ENCODE data around the gene DNAJB7.
"Not testable (repeated sequence)": the region's sequence is repeated elsewhere in the genome, so short reads cannot be mapped to it uniquely, and the experiment has no call there.

Gene DNAJB7

GRCh38 chr22:40862013-40862412 is at the start of gene DNAJB7:
Gene DNAJB7, minus strand, starts transcription at chr22:40862113. Its CDS starts 119 bp downstream, at chr22:40861994.
- DNase-seq, result no peak

- no peak for DNase-seq
These were observed 47.0 kb upstream of the DNAJB7 start for GRCh38 chr22:40908895-40909294.

GRCh38 chr22:40904101-40904500 is 42.2 kb upstream of the DNAJB7 start:
- no peak for DNase-seq

- peak; percentile 65 for DNase-seq
These were observed 37.0 kb upstream of the DNAJB7 start for GRCh38 chr22:40898850-40899357.

GRCh38 chr22:40894417-40894816 is 32.5 kb upstream of the DNAJB7 start:
- no peak for DNase-seq

GRCh38 chr22:40890881-40891280 is 29.0 kb upstream of the DNAJB7 start:
- no peak for DNase-seq

- no peak for DNase-seq
These were observed 27.2 kb upstream of the DNAJB7 start for GRCh38 chr22:40889116-40889515.

GRCh38 chr22:40878922-40879321 is 17.0 kb upstream of the DNAJB7 start:
- DNase-seq, result no peak

- DNase-seq, result no peak
These were observed 15.6 kb upstream of the DNAJB7 start for GRCh38 chr22:40877488-40877887.

- DNase-seq, result no peak
These were observed 15.0 kb upstream of the DNAJB7 start for GRCh38 chr22:40876907-40877306.

- no peak for DNase-seq
These were observed 13.2 kb upstream of the DNAJB7 start for GRCh38 chr22:40875111-40875510.

- DNase-seq, result no peak
These were observed 12.1 kb upstream of the DNAJB7 start for GRCh38 chr22:40874016-40874415.

- not testable (repeated sequence) for DNase-seq
These were observed 6.5 kb upstream of the DNAJB7 start for GRCh38 chr22:40868379-40868778.

GRCh38 chr22:40867109-40867508 is 5.2 kb upstream of the DNAJB7 start:
- DNase-seq, result no peak

- no peak for DNase-seq
These were observed 624 bp upstream of the DNAJB7 start for GRCh38 chr22:40862537-40862936.

- no peak for DNase-seq
These were observed 4.5 kb downstream of the DNAJB7 start for GRCh38 chr22:40857309-40857855.

- DNase-seq, result peak; percentile 97
These were observed 5.2 kb downstream of the DNAJB7 start, which contains the start of the genes ST13 and XPNPEP3 for GRCh38 chr22:40856513-40857308. Gene ST13, minus strand, starts transcription at chr22:40856639. Its CDS starts 99 bp downstream, at chr22:40856540. Gene XPNPEP3, plus strand, starts transcription at chr22:40857148. Its CDS starts 34 bp downstream, at chr22:40857182.

- peak; percentile 60 for DNase-seq
These were observed 5.9 kb downstream of the DNAJB7 start for GRCh38 chr22:40855979-40856512.

GRCh38 chr22:40855071-40855978 is 6.6 kb downstream of the DNAJB7 start:
- peak; percentile 68 for DNase-seq

- DNase-seq, result peak; percentile 48
These were observed 8.0 kb downstream of the DNAJB7 start for GRCh38 chr22:40853961-40854360.

GRCh38 chr22:40853333-40853732 is 8.6 kb downstream of the DNAJB7 start:
- DNase-seq, result no peak

GRCh38 chr22:40845816-40846215 is 16.1 kb downstream of the DNAJB7 start:
- not testable (repeated sequence) for DNase-seq

- no peak for DNase-seq
These were observed 17.0 kb downstream of the DNAJB7 start for GRCh38 chr22:40844951-40845350.
